Right cardiac atrium (tissue), 5 donors: Measurements from ENCODE around the gene ZNF398. TPM values are rescaled to one million over a fixed set of nuclear protein-coding genes. Genes with fewer than 3 reads are reported as not detected.

ENCODE experiments used
- ATAC-seq, 2 donors: fragments of 200-7000 bp; cut with Tn5 transposase; one replicate each; pipeline versions ENCODE4 v1.8.0 to v1.9.1; 2020; ENCODE audit warnings: moderate library complexity in 2 of 2, mild to moderate bottlenecking in 1 of 2
- DNase-seq, 3 donors: peaks; one replicate each; pipeline ENCODE4 v3.0.0-alpha.2; 2020
- H3K27ac ChIP-seq: one replicate; pipeline ENCODE4 v1.5.1; 2013; ENCODE audit warnings: mild to moderate bottlenecking, low read length, control low read depth, moderate library complexity
- H3K27me3 ChIP-seq: one replicate; pipeline ENCODE4 v1.6.1; 2013; ENCODE audit not compliant: control insufficient read depth, insufficient read depth
- H3K4me1 ChIP-seq: one replicate; pipeline ENCODE4 v1.6.1; 2013; ENCODE audit warnings: low read length; ENCODE audit not compliant: control insufficient read depth, insufficient read depth
- H3K4me3 ChIP-seq: one replicate; pipeline ENCODE4 v1.5.1; 2013; ENCODE audit warnings: low read length, control low read depth
- H3K9me3 ChIP-seq: one replicate; pipeline ENCODE4 v1.6.1; 2013; ENCODE audit warnings: low read length; ENCODE audit not compliant: control insufficient read depth
- WGBS: extraction: QIAGEN DNeasy Blood & Tissue Kit; methylation state at CpG from one replicate; pipeline ENCODE4 v1.1.7; 2013; 5-methylcytosine and 5-hydroxymethylcytosine counted together
- intact Hi-C, 4 donors: fragments of 100-400 bp; cut with DNase I; formaldehyde crosslinking; loops; one replicate each; pipeline versions ENCODE4 v1.11.0 to v1.14.0; 2022 to 2023
- polyA plus RNA-seq: library from polyadenylated mRNA; stranded (reverse); fragments of 200-250 nt; gene quantifications from one replicate; pipeline ENCODE4 v1.2.3, GENCODE V29; 2013
- total RNA-seq, 4 donors: library from RNA; stranded (reverse); fragmentation: NEBNext Ultra II Directional; extraction: Animal tissue kit (Norgen Biotek cat#: 25700); gene quantifications; one replicate each; pipeline ENCODE4 v1.2.1, GENCODE V29; 2021
- donor health status: healthy with polysubstance abuse.
- donor health status: DM: no; HTN: yes; CAD: no.
- donor health status: DM: no; HTN: no; CAD: no.
- donor health status: DM: no; HTN: yes; CAD: no; lungs with severe emphysema.
- donor health status: DM: yes; HTN: yes; CAD: no.

ZNF398 gene
- total and polyA plus RNA-seq, 5 donors, result 2.5 to 10.3 (median 7.8) TPM

- Histone ChIP-seq H3K4me1 (no peaks in the 10 kb centered on the region), H3K4me3 (no peak overlapping the region), H3K27ac (no peak overlapping the region), H3K9me3 (no peaks in the 10 kb centered on the region), H3K27me3 (no peaks in the 10 kb centered on the region)
- ATAC-seq (peak; percentile 14 to 16), DNase-seq (no peak)
- 98% methylated on average over 19 of the region's 19 CpGs for WGBS
- intact Hi-C loops, result no loop called here
Observed at GRCh38 chr7:149179241-149179640, 32.0 kb downstream of the ZNF398 start.

GRCh38 chr7:149180722-149181449, 33.6 kb downstream of the ZNF398 start:
- no peak for DNase-seq
- Histone ChIP-seq H3K27ac (no peak overlapping the region), H3K9me3 (no peaks in the 10 kb centered on the region), H3K4me1 (no peaks in the 10 kb centered on the region), H3K4me3 (no peak overlapping the region), H3K27me3 (no peaks in the 10 kb centered on the region)
- intact Hi-C loops, result no loop called here
- no peak for ATAC-seq

- DNase-seq, result no peak
- ATAC-seq, result no peak
- no peaks in the 10 kb centered on the region for H3K27me3 ChIP-seq
- no peaks in the 10 kb centered on the region for H3K9me3 ChIP-seq
- H3K27ac ChIP-seq, result no peak overlapping the region
- H3K4me1 ChIP-seq, result no peaks in the 10 kb centered on the region
- intact Hi-C loops, result no loop called here
- no peak overlapping the region for H3K4me3 ChIP-seq
Observed at GRCh38 chr7:149181450-149181790, 34.2 kb downstream of the ZNF398 start.

- ATAC-seq, result no peak
- no peak overlapping the region for H3K27ac ChIP-seq
- H3K27me3 ChIP-seq, result no peaks in the 10 kb centered on the region
- H3K4me3 ChIP-seq, result no peak overlapping the region
- intact Hi-C loops, result no loop called here
- DNase-seq, result no peak
- H3K9me3 ChIP-seq, result no peaks in the 10 kb centered on the region
- 95% methylated on average over 6 of the region's 6 CpGs for WGBS
- no peaks in the 10 kb centered on the region for H3K4me1 ChIP-seq
Observed at GRCh38 chr7:149184274-149184673, 37.0 kb downstream of the ZNF398 start.

DNA sequence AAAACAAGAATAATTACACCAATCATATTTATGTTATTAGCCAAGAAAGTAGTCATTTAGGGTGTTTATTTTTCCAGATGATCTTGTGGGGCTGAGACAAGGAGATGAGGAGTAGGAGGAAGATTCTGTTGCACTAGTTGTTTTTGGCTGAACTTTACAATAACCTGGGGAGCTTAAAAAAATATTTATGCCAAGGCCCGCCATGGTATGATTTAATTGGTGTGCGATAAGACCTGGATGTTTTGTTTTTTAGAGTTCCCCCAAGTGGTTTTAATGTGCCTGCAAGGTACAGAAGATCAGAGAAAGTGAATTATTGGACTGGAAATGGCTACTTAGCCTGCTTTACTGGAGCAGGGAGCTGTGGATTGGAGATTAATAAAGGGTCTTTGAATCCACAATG, 41.0 kb downstream of the ZNF398 start:
- DNase-seq (no peak), ATAC-seq (no peak)
- no peak overlapping the region for H3K27ac ChIP-seq
- H3K4me3 ChIP-seq, result no peak overlapping the region
- H3K27me3 ChIP-seq, result no peaks in the 10 kb centered on the region
- intact Hi-C loops, result no loop called here
- no peaks in the 10 kb centered on the region for H3K9me3 ChIP-seq
- H3K4me1 ChIP-seq, result no peaks in the 10 kb centered on the region
- 40% methylated on average over 2 of the region's 2 CpGs for WGBS

DNA sequence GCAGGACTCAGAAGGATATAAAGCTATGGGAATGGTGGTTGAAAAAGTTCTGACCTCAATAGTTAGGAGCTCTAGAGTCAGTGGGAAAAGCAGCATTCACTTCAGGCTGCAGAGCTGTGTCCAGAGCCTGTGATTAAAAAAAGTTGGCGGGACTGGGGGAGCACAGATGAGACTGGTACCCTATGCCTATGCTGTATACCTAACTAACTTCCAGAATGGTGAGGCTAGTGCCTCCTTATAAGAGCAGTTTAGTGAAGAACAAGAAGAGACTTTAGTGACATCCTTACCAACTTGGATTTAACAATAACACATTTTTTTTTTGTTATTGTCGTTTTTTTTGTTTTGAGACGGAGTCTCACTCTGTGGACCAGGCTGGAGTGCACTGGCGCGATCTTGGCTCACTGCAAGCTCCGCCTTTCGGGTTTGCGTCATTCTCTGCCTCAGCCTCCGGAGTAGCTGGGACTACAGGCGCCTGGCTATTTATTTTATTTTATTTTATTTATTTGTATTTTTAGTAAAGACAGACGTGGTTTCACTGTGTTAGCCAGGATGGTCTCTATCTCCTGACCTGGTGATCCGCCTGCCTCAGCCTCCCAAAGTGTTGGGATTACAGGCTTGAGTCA, 41.5 kb downstream of the ZNF398 start:
- Histone ChIP-seq H3K4me3 (no peak overlapping the region), H3K27me3 (no peaks in the 10 kb centered on the region), H3K9me3 (no peaks in the 10 kb centered on the region), H3K27ac (no peak overlapping the region), H3K4me1 (no peaks in the 10 kb centered on the region)
- intact Hi-C loops, result no loop called here
- DNase-seq (peak in 1 of 3 donors; percentile 60), ATAC-seq (peak; percentile 40 to 42)
- WGBS, result 58% methylated on average over 12 of the region's 12 CpGs

- WGBS, result 67% methylated on average over 5 of the region's 5 CpGs
- intact Hi-C loops, result no loop called here
- Histone ChIP-seq H3K4me3 (no peak overlapping the region), H3K27me3 (no peaks in the 10 kb centered on the region), H3K4me1 (peaks cover 3% of the 10 kb centered on the region), H3K9me3 (no peaks in the 10 kb centered on the region), H3K27ac (no peak overlapping the region)
- ATAC-seq (no peak), DNase-seq (no peak)
Observed at GRCh38 chr7:149191851-149192250, 44.6 kb downstream of the ZNF398 start.

DNA sequence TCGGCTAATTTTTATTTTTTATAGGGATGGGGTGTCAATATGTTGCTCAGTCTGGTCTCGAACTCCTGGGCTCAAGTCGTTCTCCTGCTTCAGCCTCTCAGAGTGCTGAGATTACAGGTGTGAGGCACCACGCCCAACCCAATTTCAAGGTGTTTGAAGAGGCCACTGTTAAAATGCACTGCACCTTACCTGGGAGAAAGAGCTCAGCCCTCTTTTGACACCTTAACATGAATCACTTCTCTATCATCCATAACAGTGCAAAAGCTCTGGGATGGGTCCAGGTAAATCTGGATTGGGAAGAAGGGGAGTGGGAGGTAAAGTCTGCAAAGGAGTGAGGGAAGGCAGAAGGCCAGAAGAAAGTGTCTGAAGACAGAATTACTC, 47.5 kb downstream of the ZNF398 start:
- WGBS, result 87% methylated on average over 4 of the region's 4 CpGs
- intact Hi-C loops, result no loop called here
- Histone ChIP-seq H3K27ac (no peak overlapping the region), H3K4me1 (peaks cover 4% of the 10 kb centered on the region), H3K4me3 (peak overlapping the region; percentile 86), H3K27me3 (no peaks in the 10 kb centered on the region), H3K9me3 (no peaks in the 10 kb centered on the region)
- ATAC-seq (no peak), DNase-seq (no peak)

GRCh38 chr7:149195180-149196150, 48.2 kb downstream of the ZNF398 start, which contains the start of gene ZNF282:
Gene ZNF282, plus strand, starts transcription at chr7:149195546. Its CDS starts 44 bp downstream, at chr7:149195590.
- intact Hi-C loops, result no loop called here
- peak; percentile 98 for ATAC-seq
- H3K27ac ChIP-seq, result peak within 1 kb of the TSS; percentile 89
- H3K4me3 ChIP-seq, result peak within 1 kb of the TSS; percentile 86
- peaks cover 4% of the 10 kb centered on the region for H3K4me1 ChIP-seq
- H3K27me3 ChIP-seq, result no peaks in the 10 kb centered on the region
- DNase-seq, result peak; percentile 91 to 97 (median 96)
- WGBS, result under 1% methylated on average over 97 of the region's 97 CpGs
- no peaks in the 10 kb centered on the region for H3K9me3 ChIP-seq

GRCh38 chr7:149196151-149196704, 49.0 kb downstream of the ZNF398 start:
- WGBS, result 4% methylated on average over 17 of the region's 17 CpGs
- no peak for DNase-seq
- ATAC-seq, result no peak
- Histone ChIP-seq H3K4me1 (peaks cover 4% of the 10 kb centered on the region), H3K9me3 (no peaks in the 10 kb centered on the region), H3K27me3 (no peaks in the 10 kb centered on the region), H3K4me3 (peak overlapping the region; percentile 86), H3K27ac (peak overlapping the region; percentile 89)
- intact Hi-C loops, result no loop called here
